CD4-positive, alpha-beta T cell (primary cell): Measurements from ENCODE around the gene FREM2. TPM values are rescaled to one million over a fixed set of nuclear protein-coding genes. Genes with fewer than 3 reads are reported as not detected.

Experiments used
- ATAC-seq: fragments of 200-7000 bp; cut with Tn5 transposase; one replicate; pipeline ENCODE4 v1.10.0; 2022; ENCODE audit warnings: mild to moderate bottlenecking; ENCODE audit not compliant: poor library complexity
- CTCF ChIA-PET: fragments of 350-600 bp; sonication (Branson Sonifier 250); formaldehyde crosslinking; loops from one replicate; lab custom pipeline; 2021; ENCODE audit warnings: antibody characterized with exemption, inconsistent platforms; lab: Charles Lee
- POLR2A ChIA-PET: fragments of 350-600 bp; sonication (Branson Sonifier 250); formaldehyde crosslinking; loops from one replicate; lab custom pipeline; 2021; ENCODE audit warnings: antibody characterized with exemption, inconsistent platforms; lab: Charles Lee
- DNase-seq, 14 experiments: peaks; one replicate each; pipeline ENCODE4 v3.0.0-alpha.2; 2013 to 2020; ENCODE audit warnings: mixed read lengths in 2 of 14
- H3K27ac ChIP-seq, 2 donors: one replicate each; pipeline versions ENCODE4 v1.5.1 to v1.7.0; 2013; ENCODE audit warnings: low read length in 2 of 2, low read depth in 1 of 2, mild to moderate bottlenecking in 1 of 2
- H3K27me3 ChIP-seq, 2 experiments: 1 replicate in 1 of 2; 2 replicates in 1 of 2; pipeline versions ENCODE4 v1.6.1 to v1.7.0; 2013; ENCODE audit warnings: low read length in 2 of 2, control low read depth in 1 of 2, mild to moderate bottlenecking in 1 of 2, moderate library complexity in 1 of 2; ENCODE audit not compliant: insufficient read depth in 2 of 2, control insufficient read depth in 1 of 2
- H3K36me3 ChIP-seq: one replicate; pipeline ENCODE4 v1.6.1; 2013; ENCODE audit warnings: low read length, control low read depth; ENCODE audit not compliant: insufficient read depth
- H3K4me1 ChIP-seq: one replicate; pipeline ENCODE4 v1.6.1; 2013; ENCODE audit warnings: low read length, control low read depth; ENCODE audit not compliant: insufficient read depth
- H3K4me3 ChIP-seq: one replicate; pipeline ENCODE4 v1.5.1; 2013; ENCODE audit warnings: mild to moderate bottlenecking, low read length, moderate library complexity
- H3K9me3 ChIP-seq, 2 experiments: 1 replicate in 1 of 2; 2 replicates in 1 of 2; pipeline versions ENCODE4 v1.6.1 to v1.7.0; 2013; ENCODE audit warnings: low read length in 2 of 2, mild to moderate bottlenecking in 2 of 2, control low read depth in 1 of 2, moderate library complexity in 1 of 2; ENCODE audit not compliant: control insufficient read depth in 1 of 2, insufficient read depth in 1 of 2
- H3K27ac Mint-ChIP-seq: one replicate; pipeline ENCODE4 v1.8.0; 2020; ENCODE audit warnings: mixed read lengths
- H3K27me3 Mint-ChIP-seq: one replicate; pipeline ENCODE4 v1.8.0; 2021; ENCODE audit warnings: mixed read lengths
- H3K36me3 Mint-ChIP-seq: one replicate; pipeline ENCODE4 v1.8.0; 2021; ENCODE audit warnings: low read depth, mixed read lengths
- H3K4me1 Mint-ChIP-seq: one replicate; pipeline ENCODE4 v1.8.0; 2021; ENCODE audit warnings: low read depth, mixed read lengths
- H3K4me3 Mint-ChIP-seq: one replicate; pipeline ENCODE4 v1.8.0; 2020; ENCODE audit warnings: mild to moderate bottlenecking, mixed read lengths
- H3K9me3 Mint-ChIP-seq: one replicate; pipeline ENCODE4 v1.8.0; 2020; ENCODE audit warnings: mixed read lengths
- CTCF ChIP-seq: fragments of 200-600 bp; IDR thresholded peaks from one replicate; pipeline ENCODE4 v1.8.0; 2022; ENCODE audit warnings: antibody characterized with exemption, mild to moderate bottlenecking
- intact Hi-C, 2 experiments: fragments of 100-400 bp; cut with DNase I in 1 of 2; cut with micrococcal nuclease in 1 of 2; formaldehyde crosslinking; loops; one replicate each; pipeline versions ENCODE4 v1.15.1 to v1.9.0; 2023 to 2025; cut with DNase I, micrococcal nuclease
- total RNA-seq, 174 experiments: library from RNA in 2 of 174; stranded (reverse) in 2 of 174; gene quantifications; one replicate each; pipeline ENCODE4 v1.2.3 and lab custom pipeline; 2021 to 2026

FREM2 gene
- total RNA-seq, 2 experiments from 2014 or later, result not detected

GRCh38 chr13:38662362-38662761, 24.5 kb upstream of the FREM2 start:
- no peak for TF ChIP-seq CTCF
- Mint-ChIP-seq H3K36me3 (no peaks in the 10 kb centered on the region), H3K27me3 (peaks cover 16% of the 10 kb centered on the region), H3K9me3 (no peaks in the 10 kb centered on the region), H3K4me3 (no peak overlapping the region), H3K27ac (no peak overlapping the region), H3K4me1 (no peaks in the 10 kb centered on the region)
- H3K27me3 ChIP-seq, result no peaks in the 10 kb centered on the region
- POLR2A ChIA-PET, result no interaction called here
- no peak for DNase-seq
- H3K4me3 ChIP-seq, result no peak overlapping the region
- H3K4me1 ChIP-seq, result no peaks in the 10 kb centered on the region
- H3K27ac ChIP-seq, result no peak overlapping the region
- no peaks in the 10 kb centered on the region for H3K9me3 ChIP-seq
- CTCF ChIA-PET, result no interaction called here
- H3K36me3 ChIP-seq, result no peaks in the 10 kb centered on the region
- intact Hi-C loops, result no loop called here
- ATAC-seq, result no peak

- H3K36me3 Mint-ChIP-seq, result no peaks in the 10 kb centered on the region
- Histone ChIP-seq H3K36me3 (no peaks in the 10 kb centered on the region), H3K4me1 (no peaks in the 10 kb centered on the region), H3K4me3 (no peak overlapping the region), H3K27me3 (no peaks in the 10 kb centered on the region), H3K27ac (no peak overlapping the region), H3K9me3 (no peaks in the 10 kb centered on the region)
- intact Hi-C loops, result no loop called here
- no peak for TF ChIP-seq CTCF
- no peaks in the 10 kb centered on the region for H3K4me1 Mint-ChIP-seq
- H3K4me3 Mint-ChIP-seq, result no peak overlapping the region
- H3K9me3 Mint-ChIP-seq, result no peaks in the 10 kb centered on the region
- ChIA-PET POLR2A (no interaction called here), CTCF (no interaction called here)
- peaks cover 13% of the 10 kb centered on the region for H3K27me3 Mint-ChIP-seq
- H3K27ac Mint-ChIP-seq, result no peak overlapping the region
- ATAC-seq (no peak), DNase-seq (no peak)
These were observed 22.0 kb upstream of the FREM2 start for GRCh38 chr13:38664906-38665305.

- Mint-ChIP-seq H3K4me1 (no peaks in the 10 kb centered on the region), H3K27me3 (peaks cover 16% of the 10 kb centered on the region), H3K4me3 (no peak overlapping the region), H3K36me3 (no peaks in the 10 kb centered on the region), H3K27ac (no peak overlapping the region), H3K9me3 (peaks cover 4% of the 10 kb centered on the region)
- Histone ChIP-seq H3K27ac (no peak overlapping the region), H3K4me1 (no peaks in the 10 kb centered on the region), H3K4me3 (no peak overlapping the region), H3K27me3 (no peaks in the 10 kb centered on the region), H3K9me3 (no peaks in the 10 kb centered on the region), H3K36me3 (no peaks in the 10 kb centered on the region)
- CTCF ChIA-PET, result no interaction called here
- intact Hi-C loops, result no loop called here
- no peak for TF ChIP-seq CTCF
- ATAC-seq (no peak), DNase-seq (no peak)
- POLR2A ChIA-PET, result no interaction called here
These were observed 19.3 kb upstream of the FREM2 start for GRCh38 chr13:38667526-38668109.
